ENCODE measurements around the gene MIXL1. TPM values are rescaled to one million over a fixed set of nuclear protein-coding genes. Genes with fewer than 3 reads are reported as not detected.
"Not testable (repeated sequence)": the region's sequence is repeated elsewhere in the genome, so short reads cannot be mapped to it uniquely, and the experiment has no call there.

The MIXL1 gene
- total RNA-seq, 1 experiment from 2014 or later: not detected

DNA sequence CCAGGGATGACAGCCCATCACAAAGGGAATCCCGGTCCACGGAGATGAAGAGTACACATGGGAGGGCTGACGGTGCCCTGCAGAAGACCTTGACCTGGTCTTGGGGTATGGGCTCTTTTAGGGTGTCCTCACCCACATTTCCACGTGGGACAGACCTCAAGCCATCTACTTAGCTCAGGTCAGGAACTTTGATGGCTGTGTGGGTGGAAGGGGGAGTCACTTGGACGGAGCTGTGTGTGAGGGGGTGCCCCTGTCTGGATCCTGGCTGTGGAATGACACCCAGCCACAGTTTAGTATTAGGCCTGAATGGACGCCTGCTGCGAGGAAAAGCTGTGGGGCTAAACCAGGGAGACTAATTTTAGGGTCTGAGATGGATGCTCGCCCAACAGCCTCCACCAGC, 10.9 kb upstream of the MIXL1 start:
- DNase-seq (ENCODE audit: low read depth): no peak

GRCh38 chr1:226215239-226215638, 8.2 kb upstream of the MIXL1 start:
- DNase-seq (ENCODE audit: low read depth): no peak

DNA sequence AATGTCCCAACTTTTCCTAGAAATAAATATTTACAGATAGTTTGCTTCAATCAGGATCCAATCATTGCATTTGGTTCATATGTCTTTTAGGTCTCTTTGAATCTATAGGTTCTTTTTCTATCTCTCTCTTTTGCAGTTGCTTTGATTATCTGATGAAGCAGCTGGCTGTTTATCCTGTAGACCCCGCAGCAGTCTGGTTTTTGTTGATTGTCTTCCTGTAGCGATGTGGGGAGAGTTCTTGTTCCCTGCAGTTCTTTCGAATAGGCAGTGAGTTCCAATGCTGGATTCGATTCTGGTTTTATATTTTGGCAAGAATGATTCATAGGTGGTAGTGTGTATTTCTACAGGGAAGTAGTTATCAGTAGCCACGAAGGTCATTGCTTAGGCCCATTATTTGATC, 7.4 kb upstream of the MIXL1 start:
- DNase-seq (ENCODE audit: low read depth): no peak

DNA sequence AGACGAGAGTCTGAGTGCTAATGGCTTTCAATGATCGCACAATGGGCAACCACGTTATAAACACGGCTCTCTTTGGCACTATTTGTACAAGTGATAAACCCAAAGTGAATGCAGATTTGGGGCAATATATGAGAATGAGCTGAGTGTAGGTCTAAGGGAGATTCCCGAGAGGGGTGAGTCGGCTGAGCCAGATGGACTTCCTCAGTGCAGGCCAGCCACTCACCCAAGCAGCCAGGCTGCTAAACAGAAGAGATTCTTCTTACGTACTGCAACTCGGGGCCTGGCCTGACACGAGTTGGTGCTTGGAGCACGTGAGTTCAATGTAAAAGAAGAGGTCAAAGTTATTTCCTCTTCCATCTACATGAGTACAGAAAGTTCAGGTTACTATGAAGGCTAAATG, 6.2 kb upstream of the MIXL1 start:
- DNase-seq (ENCODE audit: low read depth): no peak

- no peak for DNase-seq (ENCODE audit: low read depth)
Measured at GRCh38 chr1:226220473-226221189, 2.8 kb upstream of the MIXL1 start.

GRCh38 chr1:226222686-226223085, 778 bp upstream of the MIXL1 start:
- no peak for DNase-seq (ENCODE audit: low read depth)

DNA sequence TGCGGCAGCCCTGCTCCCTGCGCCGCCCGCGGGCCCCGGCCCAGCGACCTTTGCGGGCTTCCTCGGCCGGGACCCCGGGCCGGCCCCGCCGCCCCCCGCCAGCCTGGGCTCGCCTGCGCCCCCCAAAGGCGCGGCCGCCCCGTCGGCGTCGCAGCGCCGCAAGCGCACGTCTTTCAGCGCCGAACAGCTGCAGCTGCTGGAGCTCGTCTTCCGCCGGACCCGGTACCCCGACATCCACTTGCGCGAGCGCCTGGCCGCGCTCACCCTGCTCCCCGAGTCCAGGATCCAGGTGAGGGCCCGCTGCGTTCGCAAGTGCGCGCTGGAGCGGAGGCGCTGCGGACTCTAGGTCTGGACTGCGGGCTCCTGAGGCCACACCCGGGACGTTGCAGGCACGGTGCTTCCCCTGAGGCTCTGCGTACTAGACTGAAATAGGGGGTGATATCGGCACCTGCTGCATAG, 351 bp downstream of the MIXL1 start:
- no peak for DNase-seq (ENCODE audit: low read depth)

DNA sequence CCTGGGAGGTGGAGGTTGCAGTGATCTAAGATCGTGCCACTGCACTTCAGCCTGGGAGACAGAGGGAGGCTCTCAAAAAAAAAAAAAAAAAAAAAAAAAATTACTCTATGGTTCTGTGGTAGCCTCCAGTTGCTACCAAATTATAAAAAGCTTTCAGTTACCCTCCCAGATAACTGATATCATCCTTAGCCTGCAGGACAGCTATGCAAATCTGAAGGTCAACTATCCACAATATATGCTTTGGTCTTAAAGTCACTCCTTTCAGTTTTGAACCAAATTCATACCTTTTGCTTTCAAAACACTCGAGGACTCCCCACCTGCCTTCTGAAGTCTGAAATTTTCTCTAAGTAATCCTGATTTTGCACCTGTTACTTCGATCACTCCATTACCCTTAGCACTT, 3.1 kb downstream of the MIXL1 start:
- DNase-seq (ENCODE audit: low read depth): no peak

- no peak for DNase-seq (ENCODE audit: low read depth)
Measured at GRCh38 chr1:226233293-226233692, 9.8 kb downstream of the MIXL1 start.

DNA sequence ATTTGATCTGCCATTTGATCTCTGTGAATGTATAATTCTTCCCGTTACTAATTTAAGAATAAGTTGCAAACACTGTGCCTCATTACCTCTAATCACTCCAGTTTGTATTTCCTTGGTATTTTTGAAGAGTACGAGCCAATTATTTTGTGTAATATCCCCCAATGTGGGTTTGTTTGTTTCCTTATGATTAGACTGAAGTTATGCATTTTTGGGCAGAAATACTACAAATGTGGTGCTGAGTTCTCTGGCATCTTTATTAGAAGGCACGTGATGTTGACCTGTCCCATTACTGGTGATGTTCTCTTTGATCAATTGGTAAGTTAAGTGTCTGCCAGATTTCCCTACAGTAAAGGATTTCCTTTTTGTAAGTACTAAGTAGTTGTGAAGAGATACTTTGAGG, 10.3 kb downstream of the MIXL1 start:
- DNase-seq (ENCODE audit: low read depth): no peak

DNA sequence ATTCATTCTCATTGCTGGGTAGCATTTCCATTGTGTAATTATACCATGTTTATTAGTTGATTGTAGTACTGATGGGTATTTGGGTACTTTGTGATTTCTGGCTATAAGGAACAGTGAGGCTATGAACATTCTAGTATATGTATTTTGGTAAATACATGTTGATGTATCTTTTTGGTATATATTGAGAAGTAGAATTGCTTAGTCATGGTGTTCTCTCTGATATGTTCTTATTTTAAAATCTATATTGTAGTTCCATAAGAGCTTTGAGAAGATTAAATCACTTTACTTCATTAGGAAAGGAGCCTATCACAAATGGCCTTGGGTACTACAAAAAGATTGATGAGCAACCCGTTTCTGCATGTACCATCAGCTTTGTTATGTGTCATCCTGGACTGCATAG, 13.4 kb downstream of the MIXL1 start:
- DNase-seq (ENCODE audit: low read depth): no peak

DNA sequence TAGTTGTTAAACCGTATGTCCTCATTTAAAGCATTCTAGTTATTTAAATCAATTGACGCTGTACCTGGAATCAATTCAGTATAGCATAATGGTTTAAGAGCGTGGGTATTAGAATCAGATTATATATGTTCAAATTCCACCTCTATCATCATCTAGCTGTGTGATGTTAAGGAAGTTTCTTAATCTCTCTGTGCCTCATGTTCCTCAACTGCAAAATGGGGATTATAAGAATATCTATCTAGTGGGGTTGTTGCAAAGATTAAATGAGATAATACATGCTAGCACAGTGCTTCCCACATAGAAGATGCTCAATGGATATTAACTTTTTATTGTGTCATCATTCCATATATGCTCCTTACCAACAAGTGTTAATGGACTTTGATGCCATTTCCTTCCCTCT, 16.0 kb downstream of the MIXL1 start:
- no peak for DNase-seq (ENCODE audit: low read depth)

GRCh38 chr1:226248091-226248490, 24.6 kb downstream of the MIXL1 start:
- no peak for DNase-seq (ENCODE audit: low read depth)

- no peak for DNase-seq (ENCODE audit: low read depth)
Measured at GRCh38 chr1:226248796-226249195, 25.3 kb downstream of the MIXL1 start.

DNA sequence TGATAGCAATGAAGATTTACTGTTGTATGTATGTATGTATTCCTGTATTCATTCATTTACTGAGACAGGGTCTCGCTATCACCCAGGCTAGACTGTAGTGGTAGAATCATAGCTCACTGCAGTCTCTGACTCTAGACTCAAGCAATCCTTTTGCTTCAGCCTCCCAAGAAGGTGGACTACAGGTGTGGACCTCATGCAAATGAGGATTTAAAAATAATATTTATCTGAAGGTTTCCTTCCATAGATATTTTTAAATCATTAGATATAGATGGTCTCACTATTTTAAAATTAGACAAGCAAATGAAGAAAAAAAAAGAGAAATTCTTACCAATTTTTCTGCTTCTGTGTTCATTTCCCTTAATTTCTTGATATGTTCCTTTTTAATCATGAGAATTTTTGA, 27.0 kb downstream of the MIXL1 start:
- no peak for DNase-seq (ENCODE audit: low read depth)

- DNase-seq (ENCODE audit: low read depth): not testable (repeated sequence)
Measured at GRCh38 chr1:226252841-226253240, 29.4 kb downstream of the MIXL1 start.

DNA sequence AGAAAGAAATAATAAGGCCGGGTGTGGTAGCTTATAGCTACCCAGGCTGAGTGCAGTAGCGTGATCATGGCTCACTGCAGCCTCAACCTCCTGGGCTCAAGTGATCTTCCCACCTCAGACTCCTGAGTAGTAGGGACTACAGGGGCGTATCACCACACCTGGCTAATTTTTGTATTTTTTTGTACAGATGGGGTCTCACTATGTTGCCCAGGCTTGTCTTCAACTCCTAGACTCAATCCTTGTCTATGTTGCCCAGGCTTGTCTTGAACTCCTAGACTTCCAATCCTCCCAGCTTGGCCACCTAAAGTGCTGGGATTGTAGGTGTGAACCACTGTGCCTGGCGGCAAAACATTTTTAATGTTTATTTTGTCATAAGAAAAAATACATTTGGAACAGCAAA, 30.5 kb downstream of the MIXL1 start:
- DNase-seq (ENCODE audit: low read depth): no peak

DNA sequence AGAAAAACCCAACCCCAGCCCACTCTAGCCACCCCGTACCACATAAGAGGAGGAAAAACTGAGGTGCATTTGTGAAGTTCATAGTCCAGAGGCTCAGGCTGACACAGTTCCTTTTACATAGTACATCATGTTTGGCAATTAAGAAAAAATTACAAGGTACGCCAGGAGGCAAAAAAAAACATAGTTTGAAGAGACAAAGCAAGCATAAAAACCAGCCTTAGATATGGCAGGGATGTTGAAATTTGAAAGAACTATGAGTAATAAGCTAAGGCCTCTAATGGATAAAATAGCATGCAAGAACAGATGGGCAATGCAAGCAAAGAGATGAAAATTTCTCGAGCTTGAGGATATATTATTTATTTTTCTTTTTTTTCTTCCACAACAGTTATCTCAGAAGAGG, 31.9 kb downstream of the MIXL1 start:
- DNase-seq (ENCODE audit: low read depth): no peak

- DNase-seq (ENCODE audit: low read depth): no peak
Measured at GRCh38 chr1:226261818-226262217, 38.4 kb downstream of the MIXL1 start.

DNA sequence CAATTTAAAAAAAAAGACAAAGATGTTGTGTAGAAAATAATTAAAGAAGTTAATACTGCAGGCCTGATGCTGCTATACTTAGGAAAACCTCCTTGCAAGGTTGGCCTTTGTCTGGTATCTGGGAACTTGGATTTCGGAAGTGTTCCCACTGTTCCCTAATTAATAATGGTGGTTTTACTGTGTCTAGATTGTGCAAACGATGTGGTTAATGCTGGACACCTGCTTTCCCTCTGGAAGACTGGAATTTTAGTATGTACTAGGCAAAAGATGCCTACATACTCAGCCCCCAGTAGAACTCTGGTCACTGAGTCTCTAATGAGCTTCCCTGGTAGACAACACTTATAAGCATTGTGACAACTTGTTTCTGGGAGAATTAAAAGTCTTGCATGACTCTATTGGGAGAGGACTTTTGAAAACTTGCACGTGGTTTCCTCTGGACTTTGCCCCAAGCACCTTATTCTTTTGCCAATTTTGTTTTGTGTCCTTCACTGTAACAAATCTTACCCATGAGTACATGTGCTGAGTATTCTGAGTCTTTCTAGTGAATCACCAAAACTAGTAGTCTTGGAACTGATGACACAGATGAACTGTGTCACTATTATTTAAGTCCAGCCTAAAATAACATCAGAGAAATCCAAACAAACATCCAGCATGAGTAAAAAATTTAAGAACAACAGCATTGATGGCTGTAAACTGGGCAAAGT, 45.1 kb downstream of the MIXL1 start:
- DNase-seq (ENCODE audit: low read depth): peak; percentile 2

- DNase-seq (ENCODE audit: low read depth): not testable (repeated sequence)
Measured at GRCh38 chr1:226272233-226272902, 48.9 kb downstream of the MIXL1 start.

- DNase-seq (ENCODE audit: low read depth): no peak
Measured at GRCh38 chr1:226274138-226274537, 50.7 kb downstream of the MIXL1 start.

Data from HT1080 (cell line).